T-helper 1 cell (primary cell): Measurements from ENCODE around the gene EHBP1L1.

Source experiments
- DNase-seq, 5 donors: peaks; one replicate each; pipeline ENCODE4 v3.0.0-alpha.2; 2012 to 2020

Gene EHBP1L1

DNA sequence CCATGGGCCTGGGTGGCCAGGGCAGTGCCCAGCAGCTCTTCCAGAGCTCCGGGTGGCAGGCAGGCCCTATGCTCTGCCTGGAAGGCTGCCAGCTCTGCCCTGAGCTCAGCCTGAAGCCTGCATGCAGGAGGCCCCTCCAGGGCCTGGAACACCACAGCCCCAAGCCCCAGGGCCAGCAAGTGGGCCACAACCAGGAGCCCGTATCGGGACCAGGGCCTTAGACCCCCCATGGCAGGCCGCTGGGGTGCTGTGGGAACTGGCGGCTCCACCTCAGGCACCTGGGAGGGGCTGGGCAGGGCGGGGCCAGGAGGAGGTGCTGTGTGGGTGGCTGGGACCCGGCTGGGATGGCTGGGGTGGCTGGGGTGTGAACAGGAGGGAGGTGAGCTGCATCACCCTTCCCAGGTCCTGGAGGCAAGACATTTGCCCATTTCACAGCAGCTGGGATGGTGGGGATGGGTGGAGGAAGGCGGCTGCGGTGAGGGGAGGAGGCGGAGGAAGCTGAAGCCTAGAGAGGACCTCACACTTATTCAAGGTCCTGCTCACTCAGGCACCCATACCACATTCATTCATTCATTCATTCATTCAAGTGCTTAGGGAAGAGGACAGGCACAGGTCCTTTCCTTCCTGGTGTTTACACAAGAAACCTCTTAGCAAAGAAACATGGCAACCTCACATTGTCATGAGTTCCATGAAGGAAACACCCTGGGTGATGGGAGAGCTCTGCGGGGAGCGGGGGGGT is 19.9 kb downstream of the EHBP1L1 start, which contains the start of gene KCNK7:
Gene KCNK7, minus strand, starts transcription at position 258 of the 739 bp plus-strand sequence. Its CDS starts 28 bp downstream, at position 230.
- DNase-seq: no peak

DNA sequence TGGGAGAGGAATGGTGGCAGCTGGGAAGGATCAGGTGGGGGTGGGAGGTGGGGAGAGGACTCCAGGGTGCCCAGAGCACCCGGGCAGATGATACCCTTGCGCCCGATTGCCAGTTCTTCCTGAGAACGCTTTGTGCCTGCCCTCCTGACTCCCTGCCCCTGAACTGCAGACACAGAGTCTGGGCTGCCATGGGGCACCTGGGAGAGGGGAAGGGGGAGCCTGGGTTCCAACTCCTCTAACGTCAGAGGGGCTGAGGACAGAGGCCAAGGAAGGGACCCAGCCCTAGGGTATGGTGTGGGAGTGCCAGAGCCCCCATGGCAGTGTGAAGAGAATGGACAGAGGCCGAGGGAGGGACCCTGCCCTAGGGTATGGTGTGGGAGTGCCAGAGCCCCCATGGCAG is 20.7 kb downstream of the EHBP1L1 start:
- DNase-seq: no peak

GRCh38 chr11:65598258-65598699 is 22.4 kb downstream of the EHBP1L1 start:
- DNase-seq: no peak

DNA sequence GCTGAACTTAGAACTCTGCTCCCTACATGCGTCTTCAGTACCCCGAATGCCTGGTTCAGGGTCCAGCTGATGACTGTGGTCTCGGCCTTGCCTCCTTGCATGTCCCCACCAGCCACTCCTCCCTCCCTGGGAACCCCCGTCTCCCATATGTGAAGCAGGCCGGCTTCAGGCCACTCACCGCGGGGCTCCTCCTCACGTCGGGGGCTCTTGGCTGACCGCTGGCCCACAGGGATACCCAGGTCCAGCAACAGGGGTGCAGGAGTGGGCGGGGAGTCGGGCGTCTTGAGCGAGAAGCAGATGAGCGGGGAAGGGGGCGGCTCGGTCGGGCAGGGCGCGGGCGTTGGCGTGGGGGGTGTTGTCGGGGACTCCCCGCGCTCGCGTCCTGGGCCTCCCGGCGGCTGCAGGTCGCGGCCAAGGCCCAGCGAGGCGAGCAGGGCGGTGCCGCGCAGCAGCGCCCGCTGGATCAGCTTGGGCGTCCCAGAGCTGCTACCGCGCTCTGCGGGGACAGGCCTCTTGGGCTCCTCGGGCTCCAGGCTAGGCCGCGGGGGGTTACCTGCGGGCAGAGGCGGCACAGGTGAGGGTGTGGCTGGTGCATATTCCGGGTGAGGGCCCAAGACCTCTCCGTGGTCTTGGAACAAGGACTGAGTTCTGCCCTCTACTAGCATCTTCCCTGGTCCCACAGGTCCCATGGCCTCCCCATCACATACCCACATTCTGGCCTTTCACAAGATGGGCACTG is 23.5 kb downstream of the EHBP1L1 start:
- DNase-seq: no peak

DNA sequence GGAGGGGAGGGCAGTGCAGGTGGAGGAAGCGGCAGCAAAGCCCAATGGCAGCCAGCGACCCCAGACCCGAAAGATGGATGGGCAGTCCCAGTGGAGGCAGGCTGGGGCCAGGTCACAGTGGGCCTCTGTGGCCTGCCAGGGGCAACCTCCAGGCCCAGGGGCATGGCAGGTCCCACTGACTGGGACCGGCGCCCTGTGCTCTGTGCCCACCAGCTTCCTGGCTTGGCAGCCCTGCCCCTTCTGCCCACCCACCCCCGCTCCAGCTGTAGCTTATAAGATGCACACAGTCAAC is 24.0 kb downstream of the EHBP1L1 start:
- no peak for DNase-seq

- no peak for DNase-seq
These were observed 28.4 kb downstream of the EHBP1L1 start for GRCh38 chr11:65604258-65604657.

DNA sequence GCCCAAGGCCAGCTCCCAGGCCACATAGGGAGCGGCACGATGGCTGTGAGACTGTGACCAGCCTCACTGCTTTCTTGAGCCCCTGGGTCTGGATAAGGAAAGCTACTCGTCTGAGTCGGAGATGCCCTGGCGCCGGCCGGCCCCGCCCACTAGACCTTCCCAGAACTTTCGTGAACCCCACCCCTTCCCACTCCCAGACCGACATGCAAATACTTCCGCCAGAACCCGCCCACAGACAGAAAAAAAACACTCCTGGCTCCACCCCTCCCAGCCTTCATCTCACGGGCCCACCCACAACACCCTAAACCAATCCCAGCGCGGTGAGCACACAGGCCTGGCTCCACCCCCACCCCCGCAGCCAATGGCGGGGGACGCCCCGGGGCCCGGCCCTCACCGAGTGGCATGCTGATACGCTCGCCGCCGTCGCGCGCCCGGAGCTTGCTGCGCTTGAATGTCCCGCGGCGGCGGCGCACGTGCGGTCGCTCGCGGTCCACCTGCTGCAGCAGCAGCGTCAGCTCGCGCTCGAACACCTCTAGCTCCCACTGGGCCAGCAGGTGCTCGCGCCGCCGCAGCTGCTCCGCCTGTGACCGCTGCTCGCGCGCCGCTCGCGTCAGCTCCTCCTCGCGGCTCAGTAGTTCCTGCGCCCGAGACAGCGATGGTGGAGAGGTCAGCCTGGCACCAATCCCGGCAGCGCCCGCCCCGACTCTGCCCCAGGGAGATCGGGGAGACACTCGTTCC is 31.2 kb downstream of the EHBP1L1 start:
- DNase-seq: no peak

DNA sequence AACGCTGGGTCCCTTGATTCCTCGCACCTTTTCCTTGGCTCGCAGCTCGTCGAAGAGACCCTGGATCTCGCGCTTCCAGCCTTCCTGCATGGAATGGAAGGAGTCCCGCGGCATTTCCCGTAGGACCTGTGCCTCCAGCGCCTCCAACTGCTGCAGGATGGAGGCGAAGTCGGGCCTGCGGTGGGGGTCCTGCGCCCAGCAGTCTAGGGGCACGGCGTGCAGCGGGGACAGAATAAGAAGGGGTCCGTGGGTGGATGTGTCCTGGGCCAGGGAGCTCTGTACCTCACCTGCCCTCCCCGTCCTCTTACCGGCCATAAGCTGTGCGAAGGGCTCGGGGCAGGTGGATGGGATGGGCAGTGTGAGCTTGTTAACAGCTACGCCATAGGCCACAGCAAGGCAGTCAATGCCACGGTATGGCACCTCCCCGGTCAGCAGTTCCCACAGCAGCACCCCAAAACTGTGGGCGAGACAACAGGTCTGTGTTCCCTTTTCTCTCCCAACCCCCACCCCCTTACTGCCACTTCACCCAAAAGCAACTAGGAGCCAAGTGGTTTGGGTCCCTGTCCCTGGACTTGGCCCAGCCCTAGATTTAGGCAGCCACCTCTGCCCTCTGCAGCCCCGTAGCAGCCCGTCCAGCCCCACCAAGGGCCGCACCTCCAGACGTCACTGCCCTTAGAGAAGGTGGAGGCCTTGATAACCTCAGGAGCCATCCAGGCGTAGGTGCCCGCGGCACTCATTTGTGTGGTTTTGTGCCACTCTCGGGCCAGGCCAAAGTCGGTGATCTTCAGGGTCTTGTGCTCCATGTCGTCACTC is 32.0 kb downstream of the EHBP1L1 start:
- no peak for DNase-seq

- DNase-seq: no peak
These were observed 33.4 kb downstream of the EHBP1L1 start for GRCh38 chr11:65609229-65609628.

GRCh38 chr11:65609665-65610064 is 33.8 kb downstream of the EHBP1L1 start:
- DNase-seq: no peak

DNA sequence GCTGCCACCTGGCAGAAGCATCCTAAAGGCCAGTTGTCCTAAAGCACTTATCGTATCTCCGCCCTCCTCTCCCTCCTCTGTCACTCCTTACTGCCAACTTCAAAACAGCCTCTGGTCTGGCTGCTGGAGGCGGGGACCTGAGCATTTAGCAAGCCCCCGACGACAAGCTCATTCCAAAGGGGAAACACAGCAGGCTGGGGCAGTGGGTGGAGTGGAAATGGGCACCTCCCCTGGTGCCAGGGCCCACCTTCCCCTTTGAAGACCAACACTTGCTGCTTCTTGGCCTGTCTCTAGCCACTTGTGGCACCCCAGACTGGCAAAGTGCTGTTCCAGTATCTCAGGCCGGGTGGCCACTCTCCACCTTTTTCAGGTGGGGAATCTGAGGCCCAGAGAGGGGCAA is 34.6 kb downstream of the EHBP1L1 start:
- no peak for DNase-seq

DNA sequence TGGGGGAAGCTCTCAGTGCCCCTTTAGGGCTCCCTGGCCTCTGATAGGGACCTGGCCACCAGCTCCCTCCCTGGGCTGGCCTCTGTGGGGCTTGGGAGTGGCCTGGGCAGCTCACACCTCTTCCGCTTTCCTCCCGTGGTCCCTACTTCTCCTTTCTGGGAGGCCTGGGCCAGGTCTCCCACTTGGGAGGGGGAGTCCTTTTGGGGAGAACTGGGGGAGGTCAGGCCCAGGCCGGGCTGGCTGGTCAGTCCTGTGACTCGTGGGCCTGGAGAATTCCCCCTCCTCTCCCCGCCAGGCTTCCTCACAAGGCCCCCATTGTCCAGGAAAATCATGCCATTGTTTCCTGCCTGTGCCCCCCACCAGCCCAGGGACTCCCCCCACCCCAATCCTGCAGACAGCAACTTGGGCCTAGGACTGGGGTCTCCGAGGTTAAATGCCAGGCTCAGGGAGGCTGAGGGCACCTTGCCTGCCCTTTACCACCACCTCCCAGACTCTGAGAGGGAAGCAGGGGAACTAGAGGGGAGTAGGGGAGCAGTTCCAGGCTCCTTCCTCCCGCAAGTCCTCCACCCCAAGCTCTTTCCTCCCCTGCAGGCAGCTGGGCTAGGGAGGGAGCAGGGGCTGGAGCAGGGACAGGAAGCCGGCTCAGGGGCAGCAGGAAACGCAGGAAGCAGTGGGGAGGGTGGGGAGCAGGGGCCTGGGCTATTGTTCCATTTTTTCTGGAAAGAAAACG is 35.3 kb downstream of the EHBP1L1 start:
- no peak for DNase-seq

DNA sequence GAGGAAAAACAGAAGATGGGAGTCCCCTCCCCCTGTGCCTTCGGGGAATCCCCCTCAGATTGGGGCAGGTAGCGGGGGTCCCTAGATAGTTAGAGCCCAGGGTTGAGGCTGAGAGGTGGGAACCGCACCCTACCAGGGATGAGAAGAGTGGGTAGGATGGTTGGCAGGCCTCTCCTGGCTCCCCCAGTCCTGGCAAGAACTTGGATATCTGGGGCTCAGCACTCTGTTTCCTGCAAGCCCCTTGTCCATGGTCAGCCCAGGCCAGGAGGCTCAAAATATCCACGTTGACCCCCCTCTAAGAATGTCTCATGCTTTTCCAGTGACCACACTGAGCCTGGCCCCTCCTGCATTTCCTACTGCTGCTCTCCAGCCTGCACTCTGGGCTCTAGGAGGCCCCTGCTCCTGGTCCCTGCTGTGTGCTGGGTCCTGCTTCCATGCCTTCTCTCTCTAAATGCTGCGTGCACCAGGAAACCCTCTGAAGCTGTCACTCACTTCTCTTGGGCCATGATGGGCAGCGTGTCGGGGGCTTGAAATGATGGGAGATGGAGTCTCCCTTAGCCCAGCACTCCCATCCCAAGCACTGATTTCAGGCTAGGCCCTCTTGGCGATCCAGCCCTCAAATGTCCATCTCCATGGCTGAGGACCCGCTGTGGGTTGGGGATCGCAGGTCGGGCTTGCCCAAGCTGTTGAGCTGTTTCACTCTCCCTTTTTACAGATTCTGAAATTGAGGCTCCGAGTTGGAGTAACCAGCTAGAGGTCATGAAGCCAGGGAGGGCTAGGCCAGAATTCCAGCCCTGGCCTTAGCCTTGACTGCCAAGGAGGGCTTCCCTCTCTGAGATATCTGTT is 36.1 kb downstream of the EHBP1L1 start:
- no peak for DNase-seq

DNA sequence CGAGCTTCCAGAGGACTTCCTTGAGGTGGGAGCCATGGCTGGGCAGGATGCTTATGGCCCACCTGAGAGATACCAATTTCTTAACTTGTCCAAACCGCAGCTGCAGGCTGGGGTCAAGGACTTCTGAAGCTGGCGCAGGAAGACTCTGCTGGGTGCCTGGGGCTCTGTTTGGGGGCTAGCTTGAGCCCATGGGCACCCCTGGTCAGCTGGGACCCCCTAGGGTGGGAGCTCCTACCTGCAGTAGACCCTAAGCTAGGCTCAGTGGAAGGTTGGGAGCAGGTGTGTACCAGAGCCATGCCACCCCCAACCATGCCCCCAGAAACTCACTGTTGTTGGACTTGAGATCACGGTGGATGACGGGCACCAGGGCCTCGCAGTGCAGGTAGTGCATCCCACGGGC is 36.8 kb downstream of the EHBP1L1 start:
- no peak for DNase-seq

DNA sequence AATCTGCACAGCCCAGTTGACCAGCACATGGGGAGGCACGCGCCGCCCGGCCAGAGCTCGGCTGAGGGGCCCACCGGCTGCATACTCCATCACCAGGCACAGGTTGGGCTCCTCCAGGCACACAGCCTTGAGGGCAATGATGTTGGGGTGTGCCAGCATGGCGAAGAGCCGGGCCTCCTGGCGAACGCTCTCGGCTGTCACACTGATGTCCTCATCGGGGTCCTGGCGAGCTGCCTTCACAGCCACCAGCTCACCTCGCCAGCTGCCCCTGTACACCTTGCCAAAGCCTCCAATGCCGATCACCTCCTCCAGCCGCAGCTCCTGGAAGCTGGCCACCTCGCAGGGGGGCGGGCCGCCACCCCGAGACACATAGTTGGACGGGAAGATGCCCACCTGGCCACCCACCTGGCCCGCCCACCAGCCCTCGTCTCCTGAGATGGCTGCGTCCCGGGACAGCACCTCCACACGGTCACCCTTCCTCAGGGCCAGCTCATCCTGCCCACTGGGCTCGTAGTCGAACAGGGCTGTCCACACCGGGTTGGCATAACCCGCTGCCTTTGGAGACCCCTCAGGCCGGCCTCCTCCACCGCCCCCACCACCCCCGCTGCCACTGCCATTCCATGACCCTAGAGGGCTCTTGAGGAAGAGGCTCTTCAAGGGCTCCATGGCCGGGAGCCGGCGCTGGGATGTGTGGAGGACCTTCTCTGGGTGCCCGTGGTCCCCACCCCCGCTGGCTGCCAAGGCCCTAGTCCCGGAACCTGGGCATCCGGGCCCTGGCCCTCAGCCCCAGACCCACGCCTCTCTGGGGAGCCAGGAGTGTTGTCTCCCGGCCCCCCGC is 37.5 kb downstream of the EHBP1L1 start:
- DNase-seq: no peak

DNA sequence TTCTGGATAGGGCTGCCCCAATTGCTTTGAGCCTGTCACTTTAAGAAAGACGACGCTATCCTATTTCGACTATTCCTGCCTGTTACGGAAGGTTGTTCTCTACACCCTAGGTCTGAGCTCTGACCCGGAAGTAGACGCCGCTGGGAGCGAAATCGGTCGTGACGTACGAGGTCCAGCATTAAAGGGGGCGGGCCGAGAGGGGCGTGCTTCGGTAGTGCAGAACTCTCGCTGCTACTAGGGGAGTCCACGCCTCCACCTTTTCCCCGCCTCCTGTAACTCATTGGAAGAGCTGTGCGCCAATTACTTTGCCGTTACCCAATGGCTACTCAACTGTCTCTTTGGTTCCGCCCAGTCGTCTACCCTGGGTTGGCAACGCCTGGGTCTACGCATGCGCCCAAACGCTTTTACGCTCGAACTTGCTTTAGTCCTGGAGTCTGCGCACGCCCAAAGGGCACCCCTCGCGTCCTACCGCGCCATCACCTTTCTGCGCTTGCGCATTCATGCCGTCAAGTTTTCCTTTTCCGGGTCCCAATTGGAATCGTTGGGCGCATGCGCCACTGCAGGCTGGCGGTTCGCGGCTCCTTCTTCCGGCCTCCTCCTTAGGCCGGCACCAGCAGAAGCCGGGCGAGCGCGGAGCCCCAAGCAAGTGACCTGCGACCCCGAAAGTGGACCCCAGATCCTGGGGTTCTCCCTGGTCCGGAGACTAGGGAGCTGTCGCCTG is 39.5 kb downstream of the EHBP1L1 start, which contains the start of gene PCNX3:
Gene PCNX3, plus strand, starts transcription at position 548 of the 721 bp plus-strand sequence. CDS start 536 bp downstream, outside the sequence.
- peak; percentile 100 for DNase-seq

DNA sequence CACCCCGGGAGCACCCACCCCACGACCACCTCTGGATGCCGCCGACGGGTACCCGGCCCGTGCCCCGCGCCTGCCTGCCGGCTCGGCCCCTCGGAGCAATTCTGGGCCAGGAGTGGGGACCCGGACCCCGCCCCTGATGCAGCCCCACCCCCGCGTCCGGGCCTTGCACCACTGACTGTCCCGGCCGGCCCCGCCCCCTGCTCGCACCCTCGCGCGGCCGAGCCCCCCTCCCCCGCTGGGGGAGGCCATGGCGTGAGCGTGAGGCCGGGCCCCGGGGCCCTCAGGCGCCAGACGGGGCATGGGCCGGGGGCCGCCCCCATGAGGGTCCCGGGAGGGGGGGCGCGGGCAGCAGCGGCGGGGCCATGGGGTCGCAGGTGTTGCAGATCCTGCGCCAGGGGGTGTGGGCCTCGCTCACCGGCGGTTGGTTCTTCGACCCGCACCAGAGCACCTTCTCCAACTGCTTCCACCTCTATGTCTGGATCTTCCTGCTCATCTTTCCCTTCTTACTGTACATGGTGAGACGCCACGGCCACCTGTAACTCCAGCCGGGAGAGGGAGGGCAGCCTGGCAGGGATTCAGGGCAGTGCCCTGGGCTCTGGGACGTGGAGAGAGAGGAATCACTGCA is 40.2 kb downstream of the EHBP1L1 start:
- peak in 3 of 5 donors; percentile 19 to 46 (median 29) for DNase-seq

GRCh38 chr11:65616575-65617001 is 40.7 kb downstream of the EHBP1L1 start:
- DNase-seq: peak in 1 of 5 donors; percentile 49
